Prostate gland (tissue), 2 donors: ENCODE results near the gene BCR. TPM values are rescaled to one million over a fixed set of nuclear protein-coding genes. Genes with fewer than 3 reads are reported as not detected.
A peak's percentile ranks its signal among the peaks of the same experiment; 100 is the strongest.

Experiments
- DNase-seq: peaks from one replicate; pipeline ENCODE4 v3.0.0-alpha.2; 2019; ENCODE audit warnings: low spot score
- H3K27ac ChIP-seq, 2 donors: fragments of 200-600 bp; sonication (generic); 2 replicates each; pipeline ENCODE4 v1.5.1; 2017 to 2019
- H3K27me3 ChIP-seq: fragments of 200-600 bp; sonication (generic); replicated peaks from 2 replicates; pipeline ENCODE4 v1.5.1; 2019; ENCODE audit not compliant: insufficient read depth
- H3K36me3 ChIP-seq, 2 donors: fragments of 200-600 bp; sonication (generic); 1 replicate in 1 of 2; 2 replicates in 1 of 2; pipeline versions ENCODE4 v1.5.1 to v1.8.1; 2017 to 2019
- H3K4me1 ChIP-seq: fragments of 200-600 bp; sonication (generic); replicated peaks from 2 replicates; pipeline ENCODE4 v1.5.1; 2019
- H3K4me3 ChIP-seq, 2 donors: fragments of 200-600 bp; sonication (generic); 2 replicates each; pipeline ENCODE4 v1.5.1; 2017 to 2019
- H3K9me3 ChIP-seq: fragments of 200-600 bp; sonication (generic); 2 replicates; pipeline ENCODE4 v1.5.1; 2017
- POLR2A ChIP-seq: fragments of 450-650 bp; IDR thresholded peaks from one replicate; pipeline ENCODE4 v1.6.1; 2016; ENCODE audit warnings: antibody characterized with exemption, mild to moderate bottlenecking
- POLR2AphosphoS5 ChIP-seq: sonication (generic); formaldehyde crosslinking; IDR thresholded peaks from one replicate; pipeline ENCODE4 v1.6.1; 2017; ENCODE audit warnings: antibody characterized with exemption
- WGBS: methylation state at CpG from one replicate; pipeline ENCODE4 v1.1.5; 2018; 5-methylcytosine and 5-hydroxymethylcytosine counted together
- intact Hi-C: fragments of 100-400 bp; cut with DNase I; formaldehyde crosslinking; loops from one replicate; pipeline ENCODE4 v1.14.2; 2022
- total RNA-seq, 2 donors: library from RNA; depleted of rRNA; stranded (reverse); fragments of >200 nt; gene quantifications; one replicate each; pipeline ENCODE4 v1.1.0, GENCODE V29; 2016
- TF ChIP-seq, protein P1 (sequence below), 4 experiments: fragments of 200-600 bp in 2 of 4; fragments of 450-650 bp in 2 of 4; sonication (generic) in 2 of 4; IDR thresholded peaks; 1 replicate in 3 of 4; 2 replicates in 1 of 4; pipeline ENCODE4 v1.5.1; 2016 to 2019; ENCODE audit warnings: antibody characterized with exemption in 4 of 4, mild to moderate bottlenecking in 2 of 4, moderate library complexity in 2 of 4

The BCR gene
- total RNA-seq, 2 donors from 2014 or later = 32.7 to 88.8 TPM

DNA sequence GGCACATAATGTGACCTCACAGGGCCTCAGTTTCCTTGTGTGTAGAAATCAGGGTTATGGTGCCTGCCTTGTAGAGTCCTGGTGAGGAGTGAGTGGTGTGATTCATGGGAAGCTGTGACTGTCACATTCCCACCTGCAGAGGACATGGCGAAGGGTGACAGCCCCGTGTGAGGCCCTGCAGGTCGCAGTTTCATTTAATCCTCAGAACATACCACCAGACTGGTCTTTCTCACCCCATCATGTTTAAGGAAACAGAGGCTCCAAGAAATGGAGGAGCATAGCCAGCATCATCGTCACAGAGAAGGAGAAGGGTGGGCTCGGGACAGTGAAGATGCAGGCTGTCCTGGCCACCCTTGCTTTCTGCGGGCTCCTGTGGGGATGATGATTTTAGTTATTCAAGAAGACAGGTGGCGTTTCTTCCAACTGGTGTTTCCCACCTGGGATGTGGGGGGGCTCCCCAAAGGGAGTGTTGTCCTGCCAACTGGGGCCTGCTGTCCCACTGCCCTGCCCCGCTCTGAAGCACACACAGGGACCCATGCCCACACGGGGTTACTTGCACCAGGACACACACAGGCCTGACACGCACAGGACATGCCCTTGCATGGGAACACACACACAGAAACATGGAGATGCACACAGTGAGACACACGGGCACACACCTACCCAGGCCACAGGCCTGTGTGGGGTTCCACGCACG is 100.2 kb downstream of the BCR start:
- no peaks in the 10 kb centered on the region for H3K27me3 ChIP-seq
- H3K4me1 ChIP-seq = peaks cover 15% of the 10 kb centered on the region
- H3K4me3 ChIP-seq = no peak overlapping the region
- H3K36me3 ChIP-seq = no peaks in the 10 kb centered on the region
- 95% methylated on average over 12 of the region's 13 CpGs for WGBS
- intact Hi-C loops = loop anchor here (1.0 kb wide), 1 partner anchor 102 kb away; no protein-coding TSS in a partner anchor
- no peaks in the 10 kb centered on the region for H3K9me3 ChIP-seq
- peak overlapping the region in 1 of 2 donors; percentile 81 for H3K27ac ChIP-seq
- no peak for DNase-seq
- TF ChIP-seq POLR2AphosphoS5 (no peak), POLR2A (no peak)
- TF ChIP-seq, protein P1, sequence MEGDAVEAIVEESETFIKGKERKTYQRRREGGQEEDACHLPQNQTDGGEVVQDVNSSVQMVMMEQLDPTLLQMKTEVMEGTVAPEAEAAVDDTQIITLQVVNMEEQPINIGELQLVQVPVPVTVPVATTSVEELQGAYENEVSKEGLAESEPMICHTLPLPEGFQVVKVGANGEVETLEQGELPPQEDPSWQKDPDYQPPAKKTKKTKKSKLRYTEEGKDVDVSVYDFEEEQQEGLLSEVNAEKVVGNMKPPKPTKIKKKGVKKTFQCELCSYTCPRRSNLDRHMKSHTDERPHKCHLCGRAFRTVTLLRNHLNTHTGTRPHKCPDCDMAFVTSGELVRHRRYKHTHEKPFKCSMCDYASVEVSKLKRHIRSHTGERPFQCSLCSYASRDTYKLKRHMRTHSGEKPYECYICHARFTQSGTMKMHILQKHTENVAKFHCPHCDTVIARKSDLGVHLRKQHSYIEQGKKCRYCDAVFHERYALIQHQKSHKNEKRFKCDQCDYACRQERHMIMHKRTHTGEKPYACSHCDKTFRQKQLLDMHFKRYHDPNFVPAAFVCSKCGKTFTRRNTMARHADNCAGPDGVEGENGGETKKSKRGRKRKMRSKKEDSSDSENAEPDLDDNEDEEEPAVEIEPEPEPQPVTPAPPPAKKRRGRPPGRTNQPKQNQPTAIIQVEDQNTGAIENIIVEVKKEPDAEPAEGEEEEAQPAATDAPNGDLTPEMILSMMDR (IDR thresholded peaks at IDR 0.05) = no peak

DNA sequence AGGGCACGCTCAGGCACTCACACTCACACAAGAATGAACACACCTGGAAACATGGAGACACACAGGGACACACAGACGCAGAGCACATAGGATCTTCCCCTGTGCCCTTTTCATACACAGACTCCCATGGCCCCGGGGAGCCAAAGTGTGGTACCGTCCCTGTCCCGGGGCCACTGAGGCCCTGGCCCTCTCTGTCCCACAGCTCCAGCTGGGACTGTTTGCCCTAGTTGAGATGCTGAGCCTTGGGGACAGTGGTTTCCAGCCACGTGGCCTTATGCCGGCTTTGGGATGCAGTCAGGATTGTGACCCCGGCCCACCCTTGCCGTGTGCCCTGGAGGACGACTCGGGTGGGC is 100.7 kb downstream of the BCR start:
- no peaks in the 10 kb centered on the region for H3K36me3 ChIP-seq
- intact Hi-C loops = loop anchor here (1.0 kb wide), 1 partner anchor 103 kb away; no protein-coding TSS in a partner anchor
- no peak for DNase-seq
- H3K4me3 ChIP-seq = no peak overlapping the region
- H3K9me3 ChIP-seq = no peaks in the 10 kb centered on the region
- H3K4me1 ChIP-seq = peaks cover 15% of the 10 kb centered on the region
- 88% methylated on average over 11 of the region's 11 CpGs for WGBS
- no peak for TF ChIP-seq POLR2AphosphoS5
- TF ChIP-seq, protein P1 (IDR thresholded peaks at IDR 0.05) = no peak
- TF ChIP-seq POLR2A = no peak
- H3K27ac ChIP-seq = peak overlapping the region; percentile 78 to 81
- H3K27me3 ChIP-seq = no peaks in the 10 kb centered on the region

DNA sequence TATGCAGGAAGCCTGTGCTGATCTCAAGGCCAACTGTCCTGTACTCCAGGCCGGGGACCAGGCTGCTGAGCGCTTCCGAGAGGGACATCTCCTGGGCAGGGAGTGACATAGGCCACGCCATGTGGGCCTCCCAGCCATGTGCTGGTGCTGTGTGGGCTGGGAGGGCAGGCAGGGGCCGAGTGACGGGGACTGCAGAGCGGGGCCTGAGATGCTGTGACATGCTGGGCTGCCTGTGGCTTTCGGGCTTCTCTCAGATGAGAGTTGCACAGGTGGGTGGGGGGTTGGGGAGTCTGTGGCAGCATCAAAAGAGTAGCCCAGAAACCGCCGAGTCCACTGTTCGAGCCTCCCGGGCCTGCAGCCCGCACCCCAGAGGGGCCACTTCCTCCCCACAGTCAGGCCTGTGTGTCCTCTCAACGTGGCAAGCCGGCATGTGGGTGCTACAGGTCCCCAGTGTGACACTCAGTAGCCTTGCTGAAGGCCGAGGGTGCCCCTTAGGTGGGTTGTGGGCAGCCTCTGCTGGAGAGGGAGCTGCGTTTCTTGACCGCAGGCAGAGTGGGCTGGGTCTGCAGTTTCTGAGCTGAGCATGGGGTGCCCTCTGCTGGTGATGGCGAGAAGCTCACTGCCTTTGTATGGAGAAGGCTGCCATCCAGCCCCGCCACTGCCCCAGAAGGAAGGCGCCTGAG is 101.2 kb downstream of the BCR start:
- no peak for TF ChIP-seq POLR2AphosphoS5
- TF ChIP-seq POLR2A = no peak
- TF ChIP-seq, protein P1 (IDR thresholded peaks at IDR 0.05) = peak; percentile 78 to 98 (median 96)
- no peak overlapping the region for H3K4me3 ChIP-seq
- 46% methylated on average over 21 of the region's 21 CpGs for WGBS
- H3K4me1 ChIP-seq = peaks cover 15% of the 10 kb centered on the region
- no peaks in the 10 kb centered on the region for H3K36me3 ChIP-seq
- no peaks in the 10 kb centered on the region for H3K27me3 ChIP-seq
- peak; percentile 85 for DNase-seq
- intact Hi-C loops = loop anchor here (1.0 kb wide), 1 partner anchor 103 kb away; no protein-coding TSS in a partner anchor
- H3K27ac ChIP-seq = peak overlapping the region; percentile 78 to 81
- H3K9me3 ChIP-seq = no peaks in the 10 kb centered on the region

DNA sequence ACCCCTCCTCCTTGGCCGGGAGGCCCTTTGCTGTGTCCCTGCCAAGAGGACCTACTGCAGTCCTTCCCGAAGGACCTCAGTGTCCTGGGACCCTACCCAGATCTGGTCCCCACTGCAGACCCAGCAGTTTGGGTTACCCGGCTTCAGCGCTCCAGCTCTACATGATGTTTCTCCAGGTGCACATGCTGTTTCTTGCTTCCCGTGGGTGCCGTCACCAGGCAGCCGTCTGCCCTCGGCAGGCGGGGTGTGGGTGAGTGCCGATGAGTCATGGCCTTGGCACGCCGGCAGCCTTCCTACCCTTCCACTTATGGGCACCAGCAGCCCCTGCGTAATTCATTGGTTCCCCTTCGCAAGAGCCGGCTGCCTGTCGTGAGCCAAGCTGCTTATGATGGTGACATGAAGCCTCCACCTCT is 101.8 kb downstream of the BCR start:
- DNase-seq = peak; percentile 85
- peaks cover 15% of the 10 kb centered on the region for H3K4me1 ChIP-seq
- no peaks in the 10 kb centered on the region for H3K36me3 ChIP-seq
- H3K9me3 ChIP-seq = no peaks in the 10 kb centered on the region
- WGBS = 21% methylated on average over 16 of the region's 16 CpGs
- peak overlapping the region; percentile 78 to 81 for H3K27ac ChIP-seq
- intact Hi-C loops = no loop called here
- peak; percentile 89 for TF ChIP-seq POLR2AphosphoS5
- TF ChIP-seq, protein P1 (IDR thresholded peaks at IDR 0.05) = no peak
- H3K27me3 ChIP-seq = no peaks in the 10 kb centered on the region
- H3K4me3 ChIP-seq = no peak overlapping the region
